HG03442 (cell line): ENCODE results near the gene TOR1AIP1.
A peak's percentile ranks its signal among the peaks of the same experiment; 100 is the strongest.
"Not testable (repeated sequence)": the region's sequence is repeated elsewhere in the genome, so short reads cannot be mapped to it uniquely, and the experiment has no call there.

Experiments used
- ATAC-seq: cut with Tn5 transposase; IDR thresholded peaks from one replicate; pipeline ENCODE4 v1.9.1; 2021; ENCODE audit warnings: mild to moderate bottlenecking, moderate library complexity; ENCODE audit not compliant: unreplicated experiment

TOR1AIP1 gene, protein sequence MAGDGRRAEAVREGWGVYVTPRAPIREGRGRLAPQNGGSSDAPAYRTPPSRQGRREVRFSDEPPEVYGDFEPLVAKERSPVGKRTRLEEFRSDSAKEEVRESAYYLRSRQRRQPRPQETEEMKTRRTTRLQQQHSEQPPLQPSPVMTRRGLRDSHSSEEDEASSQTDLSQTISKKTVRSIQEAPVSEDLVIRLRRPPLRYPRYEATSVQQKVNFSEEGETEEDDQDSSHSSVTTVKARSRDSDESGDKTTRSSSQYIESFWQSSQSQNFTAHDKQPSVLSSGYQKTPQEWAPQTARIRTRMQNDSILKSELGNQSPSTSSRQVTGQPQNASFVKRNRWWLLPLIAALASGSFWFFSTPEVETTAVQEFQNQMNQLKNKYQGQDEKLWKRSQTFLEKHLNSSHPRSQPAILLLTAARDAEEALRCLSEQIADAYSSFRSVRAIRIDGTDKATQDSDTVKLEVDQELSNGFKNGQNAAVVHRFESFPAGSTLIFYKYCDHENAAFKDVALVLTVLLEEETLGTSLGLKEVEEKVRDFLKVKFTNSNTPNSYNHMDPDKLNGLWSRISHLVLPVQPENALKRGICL

DNA sequence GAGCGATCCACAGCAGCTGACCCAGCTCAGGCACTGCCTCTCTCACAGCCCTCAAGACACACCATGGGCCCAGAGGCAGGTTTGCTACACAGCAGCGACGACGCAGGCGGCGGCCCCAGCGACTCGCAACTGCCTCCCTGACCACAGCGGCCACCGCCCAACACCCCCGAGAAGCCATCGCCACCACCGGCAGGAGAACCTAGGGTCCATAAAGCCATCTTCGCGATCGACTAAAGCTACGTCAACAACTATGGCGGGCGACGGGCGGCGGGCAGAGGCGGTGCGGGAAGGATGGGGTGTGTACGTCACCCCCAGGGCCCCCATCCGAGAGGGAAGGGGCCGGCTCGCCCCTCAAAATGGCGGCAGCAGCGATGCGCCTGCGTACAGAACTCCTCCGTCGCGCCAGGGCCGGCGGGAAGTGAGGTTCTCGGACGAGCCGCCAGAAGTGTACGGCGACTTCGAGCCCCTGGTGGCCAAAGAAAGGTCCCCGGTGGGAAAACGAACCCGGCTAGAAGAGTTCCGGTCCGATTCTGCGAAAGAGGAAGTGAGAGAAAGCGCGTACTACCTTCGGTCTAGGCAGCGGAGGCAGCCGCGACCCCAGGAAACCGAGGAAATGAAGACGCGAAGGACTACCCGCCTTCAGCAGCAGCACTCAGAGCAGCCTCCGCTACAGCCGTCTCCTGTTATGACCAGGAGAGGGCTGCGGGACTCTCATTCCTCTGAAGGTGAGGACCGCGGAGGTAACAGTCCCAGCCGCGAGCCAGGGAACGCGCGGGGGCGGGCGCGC lies at the start of gene TOR1AIP1:
Gene TOR1AIP1, plus strand, starts transcription at position 33 of the 787 bp plus-strand sequence. Its CDS starts 218 bp downstream, at position 251.
- peak; percentile 69 for ATAC-seq

DNA sequence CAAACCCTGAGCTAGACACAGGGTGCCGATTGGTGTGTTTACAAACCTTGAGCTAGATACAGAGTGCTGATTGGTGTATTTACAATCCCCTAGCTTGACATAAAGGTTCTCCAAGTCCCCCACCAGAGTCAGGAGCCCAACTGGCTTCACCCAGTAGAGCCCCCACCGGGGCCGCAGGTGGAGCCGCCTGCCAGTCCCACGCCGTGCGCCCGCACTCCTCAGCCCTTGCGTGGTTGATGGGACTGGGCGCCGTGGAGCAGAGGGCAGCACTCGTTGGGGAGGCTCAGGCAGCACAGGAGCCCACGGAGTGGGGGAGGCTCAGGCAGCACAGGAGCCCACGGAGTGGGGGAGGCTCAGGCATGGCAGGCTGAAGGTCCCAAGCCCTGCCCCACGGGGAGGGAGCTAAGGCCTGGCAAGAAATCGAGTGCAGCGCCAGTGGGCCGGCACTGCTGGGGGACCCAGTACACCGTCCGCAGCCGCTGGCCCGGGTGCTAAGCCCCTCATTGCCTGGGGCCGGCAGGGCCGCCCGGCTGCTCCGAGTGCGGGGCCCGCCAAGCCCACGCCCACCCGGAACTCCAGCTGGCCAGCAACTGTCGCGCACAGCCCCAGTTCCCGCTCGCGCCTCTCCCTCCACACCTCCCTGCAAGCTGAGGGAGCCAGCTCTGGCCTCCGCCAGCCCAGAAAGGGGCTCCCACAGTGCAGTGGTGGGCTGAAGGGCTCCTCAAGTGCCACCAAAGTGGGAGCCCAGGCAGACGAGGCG lies 45.2 kb upstream of the TOR1AIP1 start:
- not testable (repeated sequence) for ATAC-seq

DNA sequence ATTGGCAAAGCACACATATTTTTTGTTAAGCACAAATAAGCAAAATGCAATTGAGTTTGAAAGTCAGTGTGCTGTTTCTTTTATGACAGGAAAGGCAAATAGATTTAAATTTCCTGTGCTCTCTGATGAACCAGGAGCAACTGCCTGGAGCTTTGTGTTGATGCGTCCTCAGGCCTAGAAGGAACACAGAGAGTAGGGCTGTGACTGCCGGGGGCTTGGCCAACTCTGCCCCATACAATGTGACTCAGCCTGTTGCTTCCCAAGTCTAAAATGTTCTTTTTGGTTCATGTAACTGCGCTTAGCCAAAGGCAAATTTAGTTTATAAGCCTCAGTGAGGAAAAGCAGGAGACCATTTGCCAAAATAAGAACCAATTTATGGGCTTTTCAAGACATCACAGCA lies 42.0 kb upstream of the TOR1AIP1 start:
- ATAC-seq: no peak

DNA sequence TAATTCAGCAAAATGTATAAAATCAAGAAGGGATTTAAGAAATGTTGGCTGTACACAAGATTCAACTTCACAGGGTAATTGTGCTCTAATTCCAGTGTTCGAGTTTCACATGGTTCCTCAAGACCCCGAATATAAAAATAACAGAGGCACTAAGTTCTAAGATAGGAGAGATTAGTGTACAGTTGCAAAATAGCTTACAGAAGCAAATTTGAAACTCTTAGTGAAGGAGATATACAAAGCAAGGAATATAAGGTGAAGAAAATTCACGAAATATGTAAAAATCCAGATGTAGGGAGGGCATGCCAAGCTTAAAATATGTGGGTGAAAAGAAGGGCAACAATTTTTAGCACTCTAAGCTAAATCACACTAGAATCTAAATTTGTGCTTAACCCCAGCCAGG lies 33.9 kb upstream of the TOR1AIP1 start:
- no peak for ATAC-seq

DNA sequence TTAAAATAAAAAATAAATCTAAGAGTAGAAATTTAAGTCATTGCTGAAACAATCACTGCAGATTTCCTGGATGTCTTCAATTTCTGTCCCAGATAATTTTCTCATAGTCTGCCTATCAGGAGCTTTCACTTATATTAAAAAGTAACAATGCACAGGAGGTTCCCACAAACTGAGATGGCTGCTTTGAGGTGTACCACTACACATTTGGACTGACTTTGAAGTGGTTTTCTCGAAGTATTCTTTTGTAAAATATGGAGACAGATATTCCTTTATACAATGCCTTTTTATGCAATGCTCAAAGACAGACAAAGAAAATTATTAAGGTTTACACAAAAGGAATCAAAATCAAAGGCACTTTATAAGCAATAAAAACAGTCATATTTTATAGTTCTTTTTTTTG lies 29.0 kb upstream of the TOR1AIP1 start:
- ATAC-seq: no peak

DNA sequence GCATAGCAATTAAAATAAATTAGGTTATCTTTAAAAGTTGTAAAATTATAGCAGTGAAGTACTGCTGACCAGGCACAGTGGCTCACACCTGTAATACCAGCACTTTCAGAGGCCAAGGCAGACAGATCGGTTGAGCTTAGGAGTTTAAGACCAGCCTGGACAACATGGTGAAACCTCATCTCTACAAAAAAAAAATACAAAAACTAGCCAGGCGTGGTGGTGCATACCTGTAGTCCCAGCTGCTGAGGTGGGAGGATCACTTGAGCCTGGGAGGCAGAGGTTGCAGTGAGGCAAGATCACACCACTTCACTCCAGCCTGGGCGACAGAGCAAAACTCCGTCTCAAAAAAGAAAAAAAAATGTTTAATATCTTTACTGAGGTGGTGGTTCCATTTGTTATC lies 26.3 kb upstream of the TOR1AIP1 start:
- not testable (repeated sequence) for ATAC-seq

DNA sequence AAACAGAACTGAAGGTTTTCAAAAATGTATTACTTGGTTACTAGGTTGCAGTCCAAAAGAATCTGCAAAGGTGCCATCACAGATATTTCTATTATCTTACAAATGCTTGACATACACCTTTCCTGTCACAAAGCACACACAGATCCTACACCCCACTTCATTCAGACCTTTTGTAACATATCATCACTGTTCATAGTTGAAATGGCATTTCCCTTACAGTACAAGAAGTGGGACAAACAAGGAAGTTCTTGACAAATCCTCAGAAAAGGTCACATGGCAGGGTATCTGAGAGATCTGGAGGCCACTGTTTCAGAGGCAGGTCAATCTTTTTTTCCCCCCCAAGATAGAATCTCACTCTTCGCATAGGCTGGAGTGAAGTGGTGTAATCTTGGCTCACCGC lies 25.8 kb upstream of the TOR1AIP1 start:
- ATAC-seq: no peak

DNA sequence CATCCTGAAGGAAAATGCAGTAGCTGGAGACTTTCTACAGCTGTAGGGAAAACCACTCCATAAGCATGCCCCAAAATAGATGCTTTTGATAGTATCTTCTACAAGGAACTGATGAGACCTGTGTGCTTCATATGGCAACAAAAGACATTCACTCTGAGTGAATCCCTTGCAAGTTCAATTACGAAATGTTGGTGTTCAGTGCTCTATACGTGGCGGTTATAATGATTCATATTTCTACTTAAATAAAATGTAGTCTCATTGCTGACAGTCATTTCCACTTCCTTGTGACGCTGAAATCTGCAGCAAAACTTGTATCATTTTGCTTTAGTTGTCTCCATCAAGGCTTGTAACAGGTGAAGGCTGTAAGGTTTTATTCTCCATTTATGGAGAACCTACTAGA lies 25.1 kb upstream of the TOR1AIP1 start:
- ATAC-seq: no peak

DNA sequence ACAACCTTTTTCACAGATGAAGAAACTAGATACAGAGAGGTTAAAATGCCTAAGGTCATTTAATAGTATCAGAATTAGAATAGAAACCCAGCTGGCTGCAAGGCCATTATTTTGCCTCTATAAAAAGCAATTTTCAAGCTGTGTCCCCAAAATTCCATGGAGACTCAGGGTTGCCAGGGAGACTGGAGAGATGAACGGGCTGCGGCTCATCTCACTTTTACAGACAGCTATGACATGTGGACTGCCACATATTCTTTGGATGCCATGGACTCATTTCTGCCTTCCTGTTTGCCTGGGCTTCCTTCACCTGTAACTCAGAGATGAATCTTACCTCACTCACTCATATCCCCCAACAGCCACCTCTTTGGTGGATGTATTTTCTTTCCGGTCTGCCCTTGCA lies 21.4 kb upstream of the TOR1AIP1 start:
- ATAC-seq: no peak

DNA sequence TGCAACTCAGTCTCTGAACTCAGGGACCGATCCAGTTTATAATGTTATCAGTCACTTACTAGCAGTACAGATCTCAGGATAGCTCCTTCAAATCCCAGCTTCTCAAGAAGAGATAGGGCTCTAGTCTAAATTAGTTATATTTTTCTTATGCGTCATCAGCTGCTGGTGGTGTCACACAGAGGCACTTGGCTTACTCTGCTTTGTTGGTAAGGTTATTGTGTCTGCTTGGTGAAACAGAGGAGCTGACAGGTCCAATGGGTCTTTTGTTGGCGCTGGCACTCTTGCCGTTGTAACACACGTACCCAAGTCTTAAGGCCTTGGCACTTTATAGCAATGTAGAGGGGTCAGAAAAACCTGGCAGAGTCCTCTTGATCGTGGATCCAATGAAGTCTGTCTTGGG lies 16.7 kb upstream of the TOR1AIP1 start:
- ATAC-seq: no peak

DNA sequence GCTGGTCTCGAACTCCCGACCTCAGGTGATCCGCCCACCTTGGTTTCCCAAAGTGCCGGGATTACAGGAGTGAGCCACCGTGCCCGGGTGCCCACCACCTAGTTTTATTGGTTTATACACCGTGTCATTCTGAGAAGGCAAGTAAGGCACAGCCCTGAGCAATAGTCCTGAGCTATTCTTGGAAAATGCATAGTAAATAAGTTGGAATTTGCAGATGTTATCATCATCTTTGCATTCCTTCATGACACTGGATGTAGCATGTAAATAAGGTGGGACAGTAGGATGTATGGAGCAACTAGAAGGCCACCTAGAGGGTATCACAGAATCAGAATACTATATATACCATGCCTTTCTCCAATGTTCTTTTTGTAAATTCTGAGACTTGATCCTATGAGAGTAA lies 15.5 kb upstream of the TOR1AIP1 start:
- ATAC-seq: no peak

DNA sequence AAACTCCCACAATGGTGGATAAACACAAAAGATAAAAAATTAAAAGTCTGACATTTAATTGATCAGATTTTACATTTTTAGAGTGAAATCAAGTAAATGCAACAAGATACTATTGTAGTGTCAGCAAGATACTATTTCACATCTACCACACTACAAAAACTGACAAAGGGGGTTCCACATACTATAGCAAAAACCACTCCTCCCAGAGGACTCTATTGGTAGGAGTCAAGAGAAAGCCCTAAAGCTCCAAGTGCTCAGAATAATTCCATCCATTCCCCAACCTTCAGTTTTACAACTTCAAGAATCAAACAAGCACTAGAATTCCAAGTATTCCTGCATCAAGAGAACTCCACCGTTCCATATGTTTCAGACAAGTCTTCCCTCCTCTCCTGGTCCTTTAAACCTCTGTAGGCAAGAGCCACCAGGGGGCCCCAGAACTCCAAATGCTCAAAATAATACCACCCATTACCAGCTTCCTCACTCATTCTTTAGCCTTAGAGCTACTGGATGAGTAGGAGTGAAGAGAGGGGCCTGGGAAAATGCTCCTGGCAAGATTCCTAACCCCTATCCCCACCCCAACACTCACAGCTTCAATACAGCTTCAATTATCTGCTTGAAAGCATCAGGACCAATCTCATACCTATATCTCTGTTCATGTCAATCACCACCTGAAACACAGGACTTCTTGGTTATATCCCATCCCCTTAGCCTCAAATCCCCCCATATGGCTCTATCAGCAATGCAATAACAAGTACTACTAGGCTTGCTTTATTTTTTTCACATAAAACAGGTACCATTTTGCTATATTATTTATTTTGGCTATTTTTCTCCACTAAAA lies 14.4 kb upstream of the TOR1AIP1 start:
- ATAC-seq: peak; percentile 67

DNA sequence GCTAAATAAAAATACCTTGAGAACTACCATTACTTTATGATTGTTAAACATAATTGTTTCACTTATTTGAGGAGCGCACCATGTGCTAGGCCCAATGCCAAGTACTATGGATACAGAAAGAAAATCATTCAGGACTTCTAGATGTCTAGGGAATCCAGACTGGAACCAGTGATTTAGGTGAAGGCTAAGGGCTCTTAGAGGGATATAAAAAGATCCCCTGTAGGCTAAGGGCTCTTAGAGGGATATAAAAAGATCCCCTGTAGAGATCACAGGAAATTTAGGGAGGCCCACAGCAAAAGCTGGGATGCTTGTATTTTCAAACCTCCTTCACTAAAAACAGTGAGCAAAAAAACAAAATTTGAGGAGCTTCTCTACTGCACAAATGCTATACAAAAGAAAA lies 11.2 kb upstream of the TOR1AIP1 start:
- no peak for ATAC-seq

DNA sequence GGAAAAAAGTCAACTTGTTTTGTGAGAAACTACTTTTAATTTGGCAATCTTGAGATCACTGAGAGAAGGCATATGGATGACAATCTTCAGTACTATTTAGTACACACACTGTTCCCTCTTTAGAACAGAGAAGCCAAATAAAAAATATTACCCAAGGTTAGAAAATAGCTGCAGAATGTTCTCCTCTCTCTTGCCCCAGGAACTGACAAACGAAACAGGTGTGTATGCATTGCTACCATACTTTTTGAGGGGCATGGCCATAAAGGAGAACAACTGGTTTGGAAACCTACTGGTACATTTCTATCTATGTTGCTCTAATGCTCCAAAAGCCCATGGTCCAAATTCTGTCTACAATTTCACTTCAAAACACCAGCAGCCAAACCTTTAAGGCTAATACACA lies 10.1 kb upstream of the TOR1AIP1 start:
- no peak for ATAC-seq

DNA sequence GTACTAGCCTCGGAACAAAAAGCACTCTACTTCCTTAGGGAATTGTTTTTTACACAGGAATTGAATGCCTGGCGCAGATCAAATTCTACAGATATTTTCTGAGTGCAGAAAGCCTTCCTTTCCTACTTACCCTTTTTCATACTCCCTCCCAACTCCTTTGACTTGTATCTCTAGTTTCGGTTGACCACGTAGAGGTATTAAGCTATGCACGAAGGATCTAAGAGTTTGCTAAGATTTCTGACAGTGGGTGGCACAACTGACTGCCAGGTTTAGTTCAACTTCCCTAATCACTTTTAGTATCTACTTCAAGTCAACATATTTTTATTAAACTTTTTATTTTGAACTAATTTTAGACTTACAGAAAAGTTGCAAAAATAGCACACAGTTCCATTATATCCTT lies 9.5 kb upstream of the TOR1AIP1 start:
- no peak for ATAC-seq

DNA sequence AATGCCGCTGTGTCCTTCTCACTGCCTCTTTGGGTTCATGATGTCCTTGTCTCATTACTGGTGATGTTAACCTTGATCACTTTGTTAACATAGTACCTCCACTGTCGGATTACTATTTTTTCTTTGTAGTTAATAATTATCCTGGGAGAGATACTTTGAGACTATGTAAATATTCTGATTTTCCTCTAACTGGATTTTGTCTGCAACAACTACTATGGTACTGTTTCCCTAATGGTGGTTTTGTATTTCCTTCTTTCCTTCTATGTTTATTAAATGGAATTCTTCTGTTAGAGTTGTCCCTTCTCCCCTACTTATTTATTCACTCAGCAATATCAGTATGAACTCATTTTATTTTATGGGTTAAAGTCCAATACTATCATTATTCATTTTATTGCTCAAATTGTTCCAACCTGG lies 8.6 kb upstream of the TOR1AIP1 start:
- no peak for ATAC-seq

DNA sequence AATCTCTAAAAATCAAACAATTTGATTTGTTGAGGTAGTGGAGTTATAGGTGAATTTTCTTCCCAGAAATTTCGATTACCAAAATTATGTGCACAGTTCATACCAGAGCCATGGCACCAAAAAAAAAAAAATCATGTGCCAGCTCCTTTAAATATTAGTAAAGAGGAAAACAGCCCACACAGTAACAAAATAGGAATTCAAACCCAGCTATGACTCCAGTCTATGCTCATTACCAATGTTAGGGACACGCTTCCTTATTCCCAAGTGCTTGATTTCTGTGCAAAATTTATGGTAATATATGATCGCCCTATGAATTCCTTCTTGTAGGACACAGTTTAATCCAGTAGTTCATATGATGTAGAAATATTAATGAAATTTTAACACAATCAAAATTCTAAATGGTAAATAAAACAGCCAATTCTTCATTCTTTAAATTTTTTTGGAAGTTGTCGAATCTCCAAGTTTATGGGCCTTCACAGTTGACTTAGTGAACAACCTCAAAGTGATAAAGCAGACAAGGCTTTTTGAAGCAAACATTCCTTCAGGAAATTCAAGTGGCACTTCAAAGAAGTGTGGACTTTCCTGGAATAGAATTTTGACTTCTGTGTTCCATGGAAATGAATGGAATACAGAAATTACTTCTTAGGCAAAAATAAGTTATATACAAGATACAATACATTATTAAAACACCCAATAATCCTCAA lies 6.3 kb upstream of the TOR1AIP1 start:
- no peak for ATAC-seq

DNA sequence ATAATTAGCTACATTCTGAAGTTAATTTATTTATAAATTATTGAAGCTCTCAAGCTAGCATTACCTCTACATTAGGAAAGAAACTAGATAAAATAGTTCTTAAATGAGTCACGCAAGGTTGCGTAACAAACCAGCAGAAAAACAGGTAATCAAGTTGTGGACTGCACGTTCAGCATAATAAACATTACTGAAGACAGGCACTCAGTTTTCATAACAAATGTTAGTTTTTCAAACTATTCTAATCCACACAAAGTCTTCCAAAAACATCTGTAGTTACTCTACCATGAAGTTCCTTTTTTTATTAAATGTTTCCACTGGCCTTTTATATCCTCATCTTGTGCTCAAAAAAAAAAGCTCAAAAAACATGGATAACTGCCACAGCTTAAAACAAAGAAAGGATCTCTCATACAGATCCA lies 5.8 kb upstream of the TOR1AIP1 start:
- no peak for ATAC-seq

DNA sequence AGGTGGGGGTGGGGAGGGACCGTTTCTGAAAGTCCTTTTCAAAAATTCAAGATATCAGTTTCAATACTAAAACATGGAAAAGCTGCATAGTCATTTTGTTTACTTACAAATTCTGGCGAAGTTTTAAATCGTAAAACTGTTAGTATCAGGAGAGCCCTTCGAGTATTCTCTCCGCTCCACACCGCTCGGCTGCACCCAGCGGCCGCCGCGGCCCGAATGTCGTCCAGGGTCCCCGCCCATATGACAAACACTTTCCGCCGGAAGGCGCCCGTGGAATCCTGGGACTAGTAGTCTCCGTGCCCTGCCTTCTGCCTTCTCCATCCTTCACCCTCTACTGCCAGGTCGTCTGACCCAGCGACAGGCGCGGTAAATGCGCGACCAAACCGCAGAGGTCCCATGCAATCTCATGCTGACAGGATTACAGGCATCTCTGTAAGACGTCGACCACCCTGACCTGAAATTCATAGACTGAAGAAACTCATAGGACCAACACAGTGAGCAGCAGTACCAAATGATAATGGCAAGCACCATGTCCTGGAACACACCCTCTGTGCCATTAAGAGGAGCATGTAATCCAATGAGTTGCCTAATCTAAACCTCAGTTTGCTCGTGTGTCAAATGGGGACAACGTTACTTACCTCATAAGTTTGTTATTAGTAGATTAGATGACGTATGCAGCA lies 4.4 kb upstream of the TOR1AIP1 start, which contains the start of gene TOR1AIP2:
Gene TOR1AIP2, minus strand, starts transcription at position 218 of the 680 bp plus-strand sequence. CDS start 25,138 bp downstream, outside the sequence.
- ATAC-seq: peak; percentile 61
